Endothelial cell of umbilical vein (primary cell): ENCODE measurements around the gene ASAP2. TPM values are rescaled to one million over a fixed set of nuclear protein-coding genes. Genes with fewer than 3 reads are reported as not detected.

Experiments used
- BruUV-seq: library from RNA; stranded (reverse); fragments of 400-500 nt; replicated peaks from 2 replicates; lab custom pipeline; 2021; lab: Mats Ljungman, UMichigan
- CTCF ChIA-PET: fragments of 300-600, 350-600 bp; sonication (Branson Sonifier 250); formaldehyde crosslinking; loops from one replicate; lab custom pipeline; 2021; ENCODE audit warnings: antibody characterized with exemption, inconsistent platforms; lab: Charles Lee
- POLR2A ChIA-PET: fragments of 300-600, 350-600 bp; sonication (Branson Sonifier 250); formaldehyde crosslinking; loops from one replicate; lab custom pipeline; 2021; ENCODE audit warnings: antibody characterized with exemption, inconsistent platforms; lab: Charles Lee
- DNase-seq: peaks from one replicate; pipeline ENCODE4 v3.0.0-alpha.2; 2011; ENCODE audit warnings: low read depth, low spot score
- FAIRE-seq: peaks from 2 replicates; lab custom pipeline; 2011; peaks lifted over from hg19 to GRCh38; lab: Jason Lieb, UNC
- H2AFZ ChIP-seq: 2 replicates; pipeline ENCODE4 v1.6.0; 2012; ENCODE audit warnings: low read depth, low read length, control low read depth, inconsistent platforms
- H3K27ac ChIP-seq: 2 replicates; pipeline ENCODE4 v1.5.1; 2011; ENCODE audit warnings: low read depth, mild to moderate bottlenecking, control low read depth, low read length, moderate library complexity; ENCODE audit not compliant: insufficient read depth
- H3K27me3 ChIP-seq, 2 experiments: 2 replicates each; pipeline versions ENCODE4 v1.6.0 to v1.6.1; 2011; ENCODE audit warnings: low read length in 2 of 2, mixed read lengths in 1 of 2; ENCODE audit not compliant: control insufficient read depth in 2 of 2, insufficient read depth in 2 of 2
- H3K36me3 ChIP-seq, 2 experiments: 2 replicates in 1 of 2; 3 replicates in 1 of 2; pipeline ENCODE4 v1.5.1; 2011; ENCODE audit warnings: low read length in 2 of 2, mild to moderate bottlenecking in 1 of 2, moderate library complexity in 1 of 2; ENCODE audit not compliant: control insufficient read depth in 2 of 2, insufficient read depth in 2 of 2; ENCODE audit errors: extremely low read depth in 1 of 2
- H3K4me1 ChIP-seq: 3 replicates; pipeline ENCODE4 v1.5.1; 2011; ENCODE audit warnings: mild to moderate bottlenecking, low read length; ENCODE audit not compliant: control insufficient read depth, insufficient read depth; ENCODE audit errors: extremely low read depth
- H3K4me2 ChIP-seq: 2 replicates; pipeline ENCODE4 v1.6.1; 2011; ENCODE audit warnings: low read length, control low read depth, mixed read lengths; ENCODE audit not compliant: insufficient read depth
- H3K4me3 ChIP-seq, 3 experiments: fragments of 200-600 bp in 1 of 3; sonication (generic), shearing (Covaris generic) in 1 of 3; replicated peaks in 1 of 3; 2 replicates each; pipeline ENCODE4 v1.5.1; 2011 to 2016; ENCODE audit warnings: control low read depth in 3 of 3, low read length in 3 of 3, mild to moderate bottlenecking in 2 of 3, inconsistent platforms in 1 of 3, low read depth in 1 of 3, moderate library complexity in 1 of 3; ENCODE audit not compliant: insufficient read depth in 1 of 3
- H3K79me2 ChIP-seq: 2 replicates; pipeline ENCODE4 v1.6.0; 2012; ENCODE audit warnings: low read length, inconsistent platforms; ENCODE audit not compliant: control insufficient read depth, insufficient read depth
- H3K9ac ChIP-seq: replicated peaks from 2 replicates; pipeline ENCODE3; 2011; ENCODE audit warnings: low read length, control low read depth; ENCODE audit not compliant: insufficient read depth; ENCODE audit errors: extremely low read depth
- H3K9me1 ChIP-seq: replicated peaks from 3 replicates; pipeline ENCODE4 v1.6.0; 2011; ENCODE audit warnings: mild to moderate bottlenecking, low read length; ENCODE audit not compliant: control insufficient read depth, insufficient read depth; ENCODE audit errors: extremely low read depth
- H3K9me3 ChIP-seq: replicated peaks from 2 replicates; pipeline ENCODE4 v1.5.1; 2012; ENCODE audit warnings: low read length, inconsistent platforms; ENCODE audit not compliant: control insufficient read depth, insufficient read depth
- H4K20me1 ChIP-seq: replicated peaks from 2 replicates; pipeline ENCODE3; 2011; ENCODE audit warnings: mild to moderate bottlenecking, low read length; ENCODE audit not compliant: control insufficient read depth, insufficient read depth; ENCODE audit errors: extremely low read depth
- CTCF ChIP-seq, 2 donors: IDR thresholded peaks; 1 replicate in 1 of 2; 2 replicates in 1 of 2; pipeline ENCODE4 v1.5.1; 2011; ENCODE audit warnings: low read length in 2 of 2, mild to moderate bottlenecking in 2 of 2, moderate library complexity in 2 of 2, control low read depth in 1 of 2, inconsistent platforms in 1 of 2, low read depth in 1 of 2; ENCODE audit not compliant: insufficient read depth in 1 of 2; ENCODE audit errors: extremely low read depth in 1 of 2
- EZH2 ChIP-seq: IDR thresholded peaks from 2 replicates; pipeline ENCODE4 v1.6.1; 2012; ENCODE audit warnings: borderline replicate concordance, low read depth, mild to moderate bottlenecking, moderate library complexity, low read length, inconsistent platforms; ENCODE audit not compliant: severe bottlenecking
- FOS ChIP-seq: IDR thresholded peaks from 2 replicates; pipeline ENCODE4 v1.6.1; 2011; ENCODE audit warnings: mild to moderate bottlenecking, low read length, moderate library complexity, borderline replicate concordance; ENCODE audit not compliant: insufficient read depth
- GATA2 ChIP-seq: IDR thresholded peaks from 2 replicates; pipeline ENCODE4 v1.7.0; 2011; ENCODE audit warnings: low read depth, mild to moderate bottlenecking, moderate library complexity, mixed read lengths, low read length; ENCODE audit not compliant: insufficient read length, insufficient read depth
- JUN ChIP-seq: IDR thresholded peaks from 2 replicates; pipeline ENCODE4 v1.6.1; 2011; ENCODE audit warnings: borderline replicate concordance, low read depth; ENCODE audit not compliant: insufficient read length, insufficient read depth
- MYC ChIP-seq: IDR thresholded peaks from one replicate; pipeline ENCODE4 v1.6.1; 2011; ENCODE audit warnings: mild to moderate bottlenecking, low read depth, low read length
- POLR2A ChIP-seq: IDR thresholded peaks from 2 replicates; pipeline ENCODE4 v1.6.1; 2012; ENCODE audit warnings: low read depth, mild to moderate bottlenecking, control low read depth, low read length
- dilution Hi-C: fragments of 300-500 bp; cut with MboI; formaldehyde crosslinking; loops from one replicate; pipeline ENCODE4 v1.15.0; 2019; ENCODE audit warnings: low sequenced_read_pairs; ENCODE audit not compliant: extremely low pct_ligation_motif_present
- intact Hi-C: fragments of 100-400 bp; cut with micrococcal nuclease; formaldehyde crosslinking; loops from one replicate; pipeline ENCODE4 v1.10.0; 2022
- polyA plus RNA-seq, 4 experiments: library from polyadenylated mRNA; depleted of rRNA in 3 of 4; stranded (reverse) in 3 of 4; unstranded in 1 of 4; fragments of >200 nt; gene quantifications; 2 replicates each; pipeline versions ENCODE4 v1.2.1 to v1.2.3, GENCODE V29; 2011 to 2012; ENCODE audit warnings: missing spikeins in 1 of 4
- total RNA-seq: library from RNA; stranded (reverse); gene quantifications from 2 replicates; pipeline ENCODE4 v1.2.3, GENCODE V29; 2021
- TF ChIP-seq, protein P1 (sequence below): IDR thresholded peaks from 2 replicates; pipeline ENCODE4 v1.6.1; 2011; ENCODE audit not compliant: insufficient read depth, insufficient read length

Gene ASAP2
- total and polyA plus RNA-seq, 2 donors (not counting 3 experiments of a cell fraction or from before 2014, with no cell fraction given): 31.1 to 79.2 TPM

DNA sequence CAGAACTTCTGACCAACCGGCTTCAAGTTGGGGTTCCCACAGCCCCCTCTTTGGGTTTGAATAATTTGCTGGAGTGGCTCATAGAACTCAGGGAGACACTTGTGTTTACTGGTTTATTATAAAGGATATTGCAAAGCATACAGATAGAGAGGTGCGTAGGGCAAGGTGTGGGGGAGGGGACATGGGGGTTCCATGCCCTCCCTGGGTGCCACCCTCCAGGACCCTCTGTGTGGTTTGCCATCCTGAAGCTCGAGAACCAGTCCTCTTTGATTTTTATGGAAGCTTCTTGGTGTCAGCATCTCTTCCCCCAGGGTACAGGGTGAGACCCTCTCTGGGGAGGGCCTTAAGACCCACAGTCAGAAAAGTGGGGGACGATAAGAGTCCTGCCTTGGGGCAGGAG lies 177.9 kb downstream of the ASAP2 start:
- no peaks in the 10 kb centered on the region for H3K79me2 ChIP-seq
- no peak overlapping the region for H3K9ac ChIP-seq
- H2AFZ ChIP-seq: no peak overlapping the region
- ChIA-PET CTCF (no interaction called here), POLR2A (no interaction called here)
- no peak overlapping the region for H3K4me2 ChIP-seq
- dilution Hi-C loops: no loop called here
- intact Hi-C loops: no loop called here
- no peaks in the 10 kb centered on the region for H3K9me1 ChIP-seq
- BruUV-seq: no TSS peak
- no peak overlapping the region for H3K27ac ChIP-seq
- no peaks in the 10 kb centered on the region for H4K20me1 ChIP-seq
- DNase-seq: no peak
- H3K4me3 ChIP-seq: no peak overlapping the region
- no peaks in the 10 kb centered on the region for H3K4me1 ChIP-seq
- H3K9me3 ChIP-seq: no peaks in the 10 kb centered on the region
- no peak for FAIRE-seq
- H3K36me3 ChIP-seq: peaks cover 25 to 56% of the 10 kb centered on the region in 2 experiments
- TF ChIP-seq POLR2A: no peak
- H3K27me3 ChIP-seq: no peaks in the 10 kb centered on the region

DNA sequence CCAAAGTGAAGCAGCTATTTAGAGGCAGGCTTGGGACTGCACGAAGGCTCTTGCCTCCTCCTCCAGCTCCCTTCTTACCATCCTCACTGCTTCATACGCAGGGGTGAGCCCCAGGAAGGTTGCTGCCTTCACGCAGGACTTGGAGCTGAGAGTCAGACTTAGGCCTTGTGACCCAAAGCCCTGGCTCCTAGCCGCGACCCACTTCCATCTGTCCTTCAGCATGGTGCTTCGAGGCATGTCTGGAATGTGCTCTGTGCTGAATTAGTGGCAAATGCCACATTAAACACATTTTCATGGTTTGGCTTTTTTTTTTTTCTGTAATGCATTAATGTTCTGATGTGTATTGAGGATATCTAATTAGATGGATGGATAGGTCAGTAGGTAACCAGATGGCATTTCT lies 179.2 kb downstream of the ASAP2 start:
- ChIA-PET POLR2A (no interaction called here), CTCF (interaction anchor here (1.6 kb wide), 1 partner anchor 243 kb away, joined by 3 read pairs; no protein-coding TSS in a partner anchor)
- Histone ChIP-seq H3K36me3 (peaks cover 31 to 61% of the 10 kb centered on the region in 2 experiments), H3K9ac (no peak overlapping the region), H4K20me1 (no peaks in the 10 kb centered on the region), H2AFZ (no peak overlapping the region), H3K79me2 (no peaks in the 10 kb centered on the region), H3K27ac (no peak overlapping the region), H3K9me3 (no peaks in the 10 kb centered on the region), H3K4me3 (no peak overlapping the region), H3K4me1 (no peaks in the 10 kb centered on the region), H3K9me1 (no peaks in the 10 kb centered on the region), H3K27me3 (no peaks in the 10 kb centered on the region), H3K4me2 (no peak overlapping the region)
- DNase-seq (no peak), FAIRE-seq (no peak)
- BruUV-seq: no TSS peak
- dilution Hi-C loops (no loop called here), intact Hi-C loops (no loop called here)
- no peak for TF ChIP-seq GATA2
- no peak for TF ChIP-seq CTCF (IDR thresholded peaks at IDR 0.05; ENCODE audit: extremely low read depth in 1 of 2, insufficient read depth in 1 of 2, low read depth in 1 of 2, low read length in 2 of 2)
- TF ChIP-seq, protein P1, sequence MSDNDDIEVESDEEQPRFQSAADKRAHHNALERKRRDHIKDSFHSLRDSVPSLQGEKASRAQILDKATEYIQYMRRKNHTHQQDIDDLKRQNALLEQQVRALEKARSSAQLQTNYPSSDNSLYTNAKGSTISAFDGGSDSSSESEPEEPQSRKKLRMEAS: no peak
- no peak for TF ChIP-seq EZH2
- TF ChIP-seq JUN: no peak
- no peak for TF ChIP-seq FOS
- no peak for TF ChIP-seq MYC
